T-helper 1 cell treated with Interleukin-12 subunit alpha and Interleukin-12 subunit beta and Interleukin-4 antibody, amounts not matched to agents 30 ng/mL and 1 ng/mL, for 36 hours (primary cell): Measurements from ENCODE around the gene GAB1. TPM values are rescaled to one million over a fixed set of nuclear protein-coding genes. Genes with fewer than 3 reads are reported as not detected.

Experiments
- intact Hi-C: fragments of 100-400 bp; cut with micrococcal nuclease; formaldehyde crosslinking; loops from one replicate; pipeline ENCODE4 v1.15.1; 2024
- total RNA-seq: library from RNA; stranded (reverse); gene quantifications from 2 replicates; pipeline ENCODE4 v1.2.3, GENCODE V29; 2022

The GAB1 gene
- total RNA-seq, 1 donor from 2014 or later = 0.34 TPM

DNA sequence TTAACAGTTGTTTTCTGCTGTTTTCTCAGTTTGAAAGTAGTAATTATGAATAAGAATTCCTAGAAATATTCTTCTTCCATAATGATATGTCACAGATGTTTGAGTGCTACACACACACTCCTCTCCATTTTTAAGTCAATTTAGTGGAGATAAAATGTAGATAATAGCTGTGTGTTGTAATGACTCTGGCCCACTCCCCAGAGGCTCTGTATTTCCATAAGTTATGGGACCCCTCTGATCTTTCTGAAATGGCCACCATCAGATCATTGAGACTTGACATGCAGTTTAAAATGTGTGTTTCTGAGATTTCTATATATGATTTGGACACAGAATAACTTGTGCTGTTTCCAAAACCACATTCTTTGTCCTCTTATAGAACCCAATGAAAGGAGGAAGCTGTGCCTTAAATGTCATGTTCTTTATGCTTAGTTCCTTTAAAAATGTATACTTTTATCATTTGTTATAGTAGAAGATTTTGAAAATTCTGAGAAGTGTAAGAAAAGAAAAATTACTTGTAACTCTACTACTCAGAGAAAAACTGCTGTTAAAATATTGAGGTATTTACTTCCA lies 46.4 kb downstream of the GAB1 start:
- intact Hi-C loops = no loop called here

DNA sequence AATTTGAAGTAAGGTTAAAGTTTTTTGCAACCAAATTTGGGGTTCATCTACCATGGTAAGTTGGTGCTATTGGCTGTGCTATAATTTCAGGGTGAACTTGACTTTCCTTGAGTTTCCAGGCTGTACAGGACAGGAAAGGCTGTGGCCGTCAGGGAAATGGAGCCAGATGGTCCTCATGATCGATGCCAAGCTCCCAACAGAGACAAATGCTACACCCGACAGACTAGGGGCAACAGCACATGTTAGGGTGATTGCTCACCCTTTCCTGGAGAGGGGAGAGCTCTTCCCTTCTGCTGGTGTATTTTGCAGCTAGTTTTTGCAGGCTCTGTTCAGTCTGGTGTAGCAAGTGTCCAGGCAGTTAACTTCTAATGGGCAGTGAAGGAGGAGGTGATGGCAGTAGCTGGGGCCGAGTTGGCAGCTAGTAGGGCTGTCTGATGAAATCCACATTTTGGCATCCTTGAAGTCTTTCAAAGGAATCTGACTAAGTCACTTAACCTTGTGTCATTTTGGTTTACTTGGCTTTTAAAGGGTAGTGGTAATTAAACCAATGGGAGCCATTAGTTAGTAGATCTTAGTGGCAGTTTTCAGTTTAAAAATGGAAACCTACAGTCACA lies 47.8 kb downstream of the GAB1 start:
- intact Hi-C loops = no loop called here

DNA sequence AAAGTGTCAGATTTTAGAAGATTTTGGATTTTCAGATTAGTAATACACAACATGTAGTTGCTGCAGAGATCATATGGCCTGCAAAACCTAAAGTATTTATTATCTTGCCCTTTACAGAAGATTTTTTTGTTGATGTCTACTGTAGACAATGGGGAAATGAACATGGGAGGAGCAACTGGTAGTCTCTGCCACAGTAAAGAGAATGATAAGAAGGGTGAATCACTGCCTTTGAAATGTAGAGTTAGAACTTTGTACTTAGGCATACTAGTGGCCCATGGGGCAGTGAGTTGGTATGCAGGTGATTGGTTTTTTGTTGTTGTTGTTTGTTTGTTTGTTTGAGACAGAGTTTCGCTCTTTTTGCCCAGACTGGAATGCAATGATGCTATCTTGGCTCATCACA lies 50.1 kb downstream of the GAB1 start:
- intact Hi-C loops = no loop called here

GRCh38 chr4:143389579-143390195 lies 53.0 kb downstream of the GAB1 start:
- intact Hi-C loops = no loop called here

GRCh38 chr4:143390764-143391163 lies 54.1 kb downstream of the GAB1 start:
- intact Hi-C loops = no loop called here

DNA sequence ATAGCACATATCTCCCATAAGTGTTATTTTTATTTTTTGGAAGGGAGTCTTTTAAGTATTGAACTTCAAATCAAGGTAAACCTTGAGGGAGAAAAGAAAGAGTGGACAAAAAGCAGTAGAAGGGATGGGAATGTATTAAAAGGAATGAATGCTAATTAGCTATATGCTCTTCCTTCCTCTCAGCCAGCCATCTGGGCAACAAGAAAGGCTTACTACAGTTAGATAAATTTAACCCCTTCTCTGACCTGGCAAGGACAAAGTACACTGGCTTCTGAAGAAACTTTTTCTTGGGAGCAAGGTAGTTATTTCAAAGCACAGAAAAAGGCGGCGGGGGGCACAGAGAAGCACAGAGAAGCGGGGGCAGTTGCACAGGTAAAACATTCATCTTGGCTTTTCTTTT lies 54.6 kb downstream of the GAB1 start:
- intact Hi-C loops = no loop called here

DNA sequence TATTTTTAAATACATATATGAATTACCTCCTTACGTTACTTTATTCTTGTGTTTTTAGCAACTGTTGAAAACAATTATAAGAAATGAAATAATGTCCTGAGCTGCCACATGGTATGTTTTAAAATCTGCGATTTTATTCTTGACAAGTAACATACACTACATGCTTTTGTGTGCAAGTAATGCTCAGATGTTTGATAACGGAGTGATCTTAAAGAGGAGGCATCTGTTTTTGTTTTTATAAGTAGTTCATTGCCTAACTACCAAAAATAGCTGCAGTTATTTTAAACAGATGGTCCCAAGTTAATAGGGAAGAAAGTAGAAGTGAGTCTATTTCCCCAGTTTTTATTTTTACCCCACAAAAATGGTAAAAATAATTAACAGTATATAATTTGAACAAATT lies 55.2 kb downstream of the GAB1 start:
- intact Hi-C loops = no loop called here

DNA sequence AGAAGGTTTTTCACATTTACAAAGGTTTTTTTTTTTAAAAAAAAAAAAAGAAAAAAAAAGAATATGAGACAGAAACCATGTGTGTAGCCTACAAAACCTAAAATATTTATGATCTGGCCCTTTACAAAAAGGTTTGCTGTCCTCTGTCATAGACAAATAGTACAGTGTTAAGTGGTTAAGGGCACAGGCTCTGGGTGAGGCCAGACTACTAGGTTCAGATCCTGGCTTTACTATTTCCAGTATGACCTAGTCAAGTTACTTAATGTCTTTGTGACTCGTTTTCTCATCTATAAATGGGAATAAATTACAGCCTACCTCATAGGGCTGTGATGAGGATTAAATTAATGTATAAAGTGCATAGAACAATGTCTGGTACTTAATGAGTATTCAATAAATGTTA lies 56.5 kb downstream of the GAB1 start:
- intact Hi-C loops = no loop called here

DNA sequence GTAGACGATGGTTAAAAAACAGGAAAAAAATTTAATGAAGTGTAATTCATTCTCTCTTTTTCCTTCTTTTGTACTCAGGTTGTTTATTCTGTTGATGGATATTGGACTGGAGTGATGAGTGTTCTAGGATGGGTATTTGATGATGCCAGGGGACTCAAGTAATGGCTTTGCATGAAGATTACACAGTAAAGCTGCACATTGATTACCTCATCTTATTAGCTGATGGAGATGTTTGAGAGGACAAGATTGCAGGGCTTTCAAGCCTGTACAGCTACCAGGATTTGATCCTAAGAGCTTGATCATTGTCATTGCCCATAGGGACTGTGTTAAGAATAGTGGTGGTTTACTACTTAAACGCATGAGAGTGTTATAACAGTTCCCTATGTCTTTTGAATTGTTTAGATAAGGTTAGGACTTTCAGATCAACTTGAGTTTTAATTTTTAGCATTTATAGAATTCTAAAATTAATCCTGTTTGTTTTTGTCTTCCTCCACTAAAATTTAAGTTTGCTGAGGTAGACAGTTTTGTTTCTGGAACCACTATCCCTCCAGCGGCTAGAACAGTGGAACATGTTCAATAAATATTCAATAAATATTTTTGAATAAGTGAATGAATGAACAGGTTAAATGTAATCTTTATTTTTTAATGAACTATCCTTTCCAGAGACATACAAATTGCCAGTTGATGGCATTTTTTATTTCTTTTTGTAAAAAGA lies 58.2 kb downstream of the GAB1 start:
- intact Hi-C loops = no loop called here

DNA sequence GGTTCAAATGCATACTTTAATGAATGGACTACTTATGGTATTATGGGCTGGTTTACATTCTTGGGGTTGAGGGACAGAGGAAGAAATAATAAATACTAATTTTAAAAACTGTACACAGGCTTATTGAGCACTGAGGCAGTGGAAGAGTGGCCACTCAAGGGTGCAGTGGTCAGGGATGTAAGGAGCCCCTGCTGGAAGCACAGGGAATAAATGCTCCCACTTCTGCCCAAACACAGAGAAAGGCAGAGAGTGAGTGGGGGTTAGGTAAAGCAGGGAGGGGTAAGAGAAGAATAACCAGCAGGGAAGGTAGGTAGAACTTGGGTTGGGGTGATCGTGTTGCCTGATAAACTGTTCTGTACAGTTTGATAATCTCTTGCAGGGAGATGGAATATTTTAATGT lies 60.0 kb downstream of the GAB1 start:
- intact Hi-C loops = no loop called here

DNA sequence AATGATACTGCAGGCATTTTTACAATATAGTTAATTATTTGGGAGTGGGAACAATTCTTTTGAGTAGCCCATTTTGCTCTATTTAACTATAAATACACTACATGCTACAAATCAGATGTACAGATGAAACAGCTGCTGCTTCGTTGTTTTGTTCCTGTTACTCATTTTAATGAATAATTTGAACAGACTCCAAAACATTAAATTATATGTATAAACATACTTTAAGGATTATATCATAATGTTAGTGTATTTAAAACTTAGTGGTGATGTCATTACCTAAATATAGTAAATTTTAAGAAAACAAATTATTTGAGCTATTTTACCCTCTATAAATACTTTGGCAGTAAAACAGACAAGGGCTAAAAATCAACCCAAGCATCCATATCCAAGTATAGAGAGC lies 60.7 kb downstream of the GAB1 start:
- intact Hi-C loops = no loop called here

- intact Hi-C loops = loop anchor here (2.0 kb wide), 1 partner anchor 61 kb away; the partner anchor contains the start of gene GAB1
Observed at GRCh38 chr4:143397887-143398286, 61.2 kb downstream of the GAB1 start.

- intact Hi-C loops = loop anchor here (1.0 to 2.0 kb wide), 3 partner anchors 63 to 114 kb away; partner anchors contain the start of genes GAB1 and SMARCA5
Observed at GRCh38 chr4:143399113-143399949, 62.7 kb downstream of the GAB1 start.

DNA sequence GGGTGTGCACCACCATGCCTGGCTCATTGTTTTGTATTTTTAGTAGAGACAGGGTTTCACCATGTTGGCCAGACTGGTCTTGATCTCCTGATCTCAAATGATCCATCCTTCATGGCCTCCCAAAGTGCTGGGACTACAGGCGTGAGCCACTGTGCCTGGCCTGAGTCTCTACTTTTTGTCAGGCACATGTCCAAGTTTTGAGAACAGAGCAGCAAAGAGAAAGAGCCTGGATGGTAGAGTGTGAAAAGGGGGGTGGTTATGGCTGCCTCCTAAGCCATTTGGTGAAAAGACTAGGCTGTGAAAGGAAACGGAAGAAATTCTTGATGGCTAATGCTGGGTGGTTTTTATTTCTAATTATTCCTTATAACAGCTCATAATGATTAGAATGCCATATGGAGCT lies 63.4 kb downstream of the GAB1 start:
- intact Hi-C loops = no loop called here

- intact Hi-C loops = no loop called here
Observed at GRCh38 chr4:143402776-143403552, 66.3 kb downstream of the GAB1 start.

GRCh38 chr4:143403553-143403820 lies 66.8 kb downstream of the GAB1 start:
- intact Hi-C loops = no loop called here

- intact Hi-C loops = no loop called here
Observed at GRCh38 chr4:143404555-143404954, 67.9 kb downstream of the GAB1 start.

- intact Hi-C loops = no loop called here
Observed at GRCh38 chr4:143405075-143405730, 68.5 kb downstream of the GAB1 start.

DNA sequence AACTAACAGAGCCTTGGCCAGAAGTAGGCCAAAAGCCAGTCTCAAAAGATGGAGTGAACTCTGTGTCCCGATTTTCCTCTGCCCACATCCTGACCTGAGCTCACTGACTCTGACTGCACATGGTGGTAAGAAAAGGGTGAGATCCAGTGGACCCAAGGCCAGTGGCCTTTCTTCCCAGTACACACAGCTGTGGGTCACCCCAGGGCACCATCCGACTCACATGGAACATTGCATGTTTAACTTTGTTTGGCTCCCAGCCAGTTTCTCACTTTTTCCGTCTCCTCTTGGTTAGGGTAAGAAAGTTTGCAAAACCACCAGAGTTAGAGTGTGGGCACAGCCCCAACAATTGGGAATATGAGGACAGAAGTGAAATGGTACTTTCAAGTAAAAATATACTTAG lies 69.8 kb downstream of the GAB1 start:
- intact Hi-C loops = no loop called here

GRCh38 chr4:143407474-143407873 lies 70.8 kb downstream of the GAB1 start:
- intact Hi-C loops = no loop called here
